Measurements from ENCODE around the gene RC3H1. TPM values are rescaled to one million over a fixed set of nuclear protein-coding genes. Genes with fewer than 3 reads are reported as not detected.

Gene RC3H1
- total and polyA plus RNA-seq, 2 of the 13 experiments (the other 11 are each of a cell fraction or from before 2014, with no cell fraction given), result 11.2 to 19.6 TPM

GRCh38 chr1:173937062-173937461 lies 85.1 kb downstream of the RC3H1 start (continued):
- TF ChIP-seq MLXIP (CRISPR knock-in tag; IDR thresholded peaks at IDR 0.05; ENCODE audit: borderline replicate concordance) (no peak), ZNF605 (CRISPR knock-in tag; IDR thresholded peaks at IDR 0.05) (no peak)

- Histone ChIP-seq H3K4me2 (ENCODE audit: low read depth, low read length) (no peak overlapping the region), H2AFZ (ENCODE audit: low read length) (no peak overlapping the region), H3K4me1 (ENCODE audit: insufficient read depth, low read length) (no peaks in the 10 kb centered on the region), H3K9me3 (ENCODE audit: low read length) (no peaks in the 10 kb centered on the region), H3K27me3 (ENCODE audit: control insufficient read depth in 1 of 2, insufficient read depth in 2 of 2, low read length in 2 of 2) (no peaks in the 10 kb centered on the region), H3K9ac (ENCODE audit: insufficient read depth, low read depth, low read length) (no peak overlapping the region), H3K79me2 (ENCODE audit: insufficient read depth, low read length) (no peaks in the 10 kb centered on the region), H3K36me3 (replicated peaks in 1 of 2; ENCODE audit: control insufficient read depth in 1 of 2, insufficient read depth in 2 of 2, low read length in 2 of 2) (peaks cover 3 to 23% of the 10 kb centered on the region in 2 experiments; a peak in 4 of 5 replicates), H3K4me3 (replicated peaks in 1 of 3; ENCODE audit: insufficient read depth in 1 of 3, low read depth in 2 of 3, low read length in 3 of 3) (no peak overlapping the region), H3K27ac (ENCODE audit: extremely low read length, insufficient read depth, low read length) (no peak overlapping the region), H4K20me1 (ENCODE audit: insufficient read depth, low read length) (no peaks in the 10 kb centered on the region)
- TF ChIP-seq REPIN1 (CRISPR knock-in tag; IDR thresholded peaks at IDR 0.05; ENCODE audit: borderline replicate concordance, low read depth) (no peak), ZNF776 (CRISPR knock-in tag; IDR thresholded peaks at IDR 0.05) (no peak), ZBTB26 (CRISPR knock-in tag; IDR thresholded peaks at IDR 0.05; ENCODE audit: borderline replicate concordance) (no peak), GFI1 (CRISPR knock-in tag; IDR thresholded peaks at IDR 0.05; ENCODE audit: borderline replicate concordance) (no peak), POLR2A (IDR thresholded peaks at IDR 0.05; ENCODE audit: insufficient read depth in 1 of 2, low read depth in 2 of 2, low read length in 2 of 2) (no peak), MAFF (IDR thresholded peaks at IDR 0.05; ENCODE audit: low read depth, low read length) (no peak), RORA (CRISPR knock-in tag; IDR thresholded peaks at IDR 0.05) (no peak), CSRNP2 (CRISPR knock-in tag; conservative IDR thresholded peaks at IDR 0.05; ENCODE audit: low read depth) (no peak), MAX (IDR thresholded peaks at IDR 0.05) (no peak), GRHL1 (CRISPR knock-in tag; conservative IDR thresholded peaks at IDR 0.05) (no peak), KLF13 (CRISPR knock-in tag; IDR thresholded peaks at IDR 0.05) (no peak), ATRX (CRISPR knock-in tag; IDR thresholded peaks at IDR 0.05; ENCODE audit: borderline replicate concordance) (no peak), ZNF234 (CRISPR knock-in tag; conservative IDR thresholded peaks at IDR 0.05) (no peak)
- ATAC-seq (no peak), DNase-seq (ENCODE audit: low spot score) (no peak), FAIRE-seq (no peak)
- intact Hi-C loops (cut with micrococcal nuclease; ENCODE audit: unreplicated experiment), result no loop called here
- ChIA-PET CTCF (ENCODE audit: low intra/inter-chr PET ratio, low total read pairs) (no interaction called here), POLR2A (interaction anchor here (1.1 kb wide), 2 partner anchors 10 to 17 kb away, joined by 3 read pairs; partner anchors contain the start of gene SERPINC1)
- in situ Hi-C loops (cut with HindIII; ENCODE audit: extremely low pct_ligation_motif_present, low pct_unique_long_range_greater_than_20kb), result no loop called here
- WGBS (ENCODE audit: low lambda C conversion rate), result 100% methylated on average over 1 of the region's 1 CpG
- no TSS peak for BruUV-seq (replicated peaks)
Observed at GRCh38 chr1:173934440-173934839, 87.7 kb downstream of the RC3H1 start.

All from HepG2 (cell line).